Naive thymus-derived CD4-positive, alpha-beta T cell (primary cell): ENCODE data around the gene RNF150. TPM values are rescaled to one million over a fixed set of nuclear protein-coding genes. Genes with fewer than 3 reads are reported as not detected.

ENCODE experiments used
- ATAC-seq: fragments of 150-1000 bp; cut with Tn5 transposase; 2 replicates; pipeline ENCODE4 v1.10.0; 2021; ENCODE audit warnings: mild to moderate bottlenecking, moderate library complexity
- CTCF ChIA-PET: fragments of 350-600 bp; sonication (Branson Sonifier 250); formaldehyde crosslinking; loops from one replicate; lab custom pipeline; 2021; ENCODE audit warnings: antibody characterized with exemption; lab: Charles Lee
- POLR2A ChIA-PET: fragments of 350-600 bp; sonication (Branson Sonifier 250); formaldehyde crosslinking; loops from one replicate; lab custom pipeline; 2021; ENCODE audit warnings: antibody characterized with exemption, inconsistent platforms; lab: Charles Lee
- DNase-seq, 9 donors: peaks; one replicate each; pipeline versions ENCODE4 v3.0.0 to v3.0.0-alpha.2; 2020 to 2022; ENCODE audit warnings: mixed read lengths in 1 of 9
- H3K27ac ChIP-seq: one replicate; pipeline ENCODE4 v1.7.0; 2013; ENCODE audit warnings: mild to moderate bottlenecking, low read depth, low read length, moderate library complexity
- H3K27me3 ChIP-seq, 2 donors: one replicate each; pipeline ENCODE4 v1.7.0; 2013; ENCODE audit warnings: low read length in 2 of 2, mild to moderate bottlenecking in 2 of 2, moderate library complexity in 2 of 2; ENCODE audit not compliant: control insufficient read depth in 2 of 2, insufficient read depth in 2 of 2
- H3K36me3 ChIP-seq, 3 experiments: 1 replicate in 2 of 3; 2 replicates in 1 of 3; pipeline ENCODE4 v1.7.0; 2013; ENCODE audit warnings: low read length in 3 of 3, mild to moderate bottlenecking in 3 of 3, moderate library complexity in 1 of 3; ENCODE audit not compliant: insufficient read depth in 3 of 3, control insufficient read depth in 2 of 3
- H3K4me1 ChIP-seq, 2 donors: one replicate each; pipeline ENCODE4 v1.7.0; 2013; ENCODE audit warnings: low read length in 2 of 2, mild to moderate bottlenecking in 2 of 2, moderate library complexity in 1 of 2; ENCODE audit not compliant: control insufficient read depth in 2 of 2, insufficient read depth in 2 of 2
- H3K4me3 ChIP-seq: 2 replicates; pipeline ENCODE4 v1.7.0; 2013; ENCODE audit warnings: mild to moderate bottlenecking, low read length
- H3K9me3 ChIP-seq, 3 experiments: 1 replicate in 2 of 3; 2 replicates in 1 of 3; pipeline ENCODE4 v1.7.0; 2013; ENCODE audit warnings: low read length in 3 of 3; ENCODE audit not compliant: control insufficient read depth in 2 of 3
- H3K27ac Mint-ChIP-seq, 9 donors: one replicate each; pipeline ENCODE4 v1.8.0; 2020 to 2022; ENCODE audit warnings: mixed read lengths in 9 of 9, mild to moderate bottlenecking in 8 of 9, moderate library complexity in 5 of 9, inconsistent platforms in 2 of 9
- H3K27me3 Mint-ChIP-seq, 5 donors: one replicate each; pipeline ENCODE4 v1.8.0; 2021 to 2022; ENCODE audit warnings: mixed read lengths in 5 of 5, mild to moderate bottlenecking in 1 of 5
- H3K36me3 Mint-ChIP-seq, 5 donors: one replicate each; pipeline ENCODE4 v1.8.0; 2020 to 2022; ENCODE audit warnings: mixed read lengths in 5 of 5, mild to moderate bottlenecking in 3 of 5, inconsistent platforms in 1 of 5
- H3K4me1 Mint-ChIP-seq, 7 donors: one replicate each; pipeline ENCODE4 v1.8.0; 2020 to 2022; ENCODE audit warnings: mixed read lengths in 7 of 7, mild to moderate bottlenecking in 3 of 7, inconsistent platforms in 1 of 7
- H3K4me3 Mint-ChIP-seq, 10 donors: one replicate each; pipeline ENCODE4 v1.8.0; 2020 to 2022; ENCODE audit warnings: mild to moderate bottlenecking in 10 of 10, mixed read lengths in 10 of 10, moderate library complexity in 6 of 10, inconsistent platforms in 2 of 10
- H3K9me3 Mint-ChIP-seq, 11 donors: one replicate each; pipeline ENCODE4 v1.8.0; 2020 to 2022; ENCODE audit warnings: mixed read lengths in 11 of 11, mild to moderate bottlenecking in 4 of 11, inconsistent platforms in 1 of 11, moderate library complexity in 1 of 11
- intact Hi-C, 2 donors: fragments of 100-400 bp; cut with micrococcal nuclease; formaldehyde crosslinking; loops; one replicate each; pipeline ENCODE4 v1.15.1; 2023
- polyA plus RNA-seq, 2 donors: library from polyadenylated mRNA; unstranded; fragments of 300-500 nt; fragmentation: Illumina TruSeq; gene quantifications; one replicate each; pipeline ENCODE4 v1.2.3, GENCODE V29; 2021
- total RNA-seq, 6 experiments: library from RNA in 5 of 6; stranded (reverse) in 5 of 6; gene quantifications; 1 replicate in 5 of 6; 2 replicates in 1 of 6; pipeline ENCODE4 v1.2.3 and lab custom pipeline; 2021 to 2026

The RNF150 gene
- total and polyA plus RNA-seq, 7 experiments from 2014 or later, result 0.02 TPM; not detected in 6

DNA sequence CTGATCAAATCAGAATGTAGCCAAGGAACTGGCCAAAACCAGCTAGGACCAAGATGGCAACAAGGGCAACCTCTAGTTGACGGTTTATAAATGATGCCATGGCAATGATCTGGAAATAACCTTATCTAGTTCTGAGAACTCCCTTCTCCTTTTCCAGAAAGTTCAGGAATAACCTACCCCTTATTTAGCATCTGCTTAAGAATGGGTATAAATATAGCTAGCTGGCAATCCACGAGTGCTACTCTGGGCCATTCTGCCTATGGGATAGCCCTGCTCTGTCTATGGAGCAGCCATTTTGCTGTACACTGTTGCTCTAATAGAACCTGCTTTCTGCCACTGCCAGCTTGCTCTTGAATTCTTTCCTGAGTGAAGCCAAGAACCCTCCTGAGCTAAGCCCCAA, 192.7 kb downstream of the RNF150 start:
- H3K27me3 Mint-ChIP-seq, result peaks cover 0 to 11% (median 2%) of the 10 kb centered on the region in 5 donors
- H3K4me3 Mint-ChIP-seq, result no peak overlapping the region
- intact Hi-C loops, result no loop called here
- POLR2A ChIA-PET, result no interaction called here
- CTCF ChIA-PET, result no interaction called here
- H3K36me3 Mint-ChIP-seq, result no peaks in the 10 kb centered on the region
- Histone ChIP-seq H3K4me3 (no peak overlapping the region), H3K27ac (no peak overlapping the region), H3K4me1 (no peaks in the 10 kb centered on the region), H3K36me3 (no peaks in the 10 kb centered on the region), H3K9me3 (no peaks in the 10 kb centered on the region), H3K27me3 (no peaks in the 10 kb centered on the region)
- H3K27ac Mint-ChIP-seq, result no peak overlapping the region
- H3K4me1 Mint-ChIP-seq, result no peaks in the 10 kb centered on the region
- no peaks in the 10 kb centered on the region for H3K9me3 Mint-ChIP-seq
- no peak for DNase-seq
- ATAC-seq, result no peak

DNA sequence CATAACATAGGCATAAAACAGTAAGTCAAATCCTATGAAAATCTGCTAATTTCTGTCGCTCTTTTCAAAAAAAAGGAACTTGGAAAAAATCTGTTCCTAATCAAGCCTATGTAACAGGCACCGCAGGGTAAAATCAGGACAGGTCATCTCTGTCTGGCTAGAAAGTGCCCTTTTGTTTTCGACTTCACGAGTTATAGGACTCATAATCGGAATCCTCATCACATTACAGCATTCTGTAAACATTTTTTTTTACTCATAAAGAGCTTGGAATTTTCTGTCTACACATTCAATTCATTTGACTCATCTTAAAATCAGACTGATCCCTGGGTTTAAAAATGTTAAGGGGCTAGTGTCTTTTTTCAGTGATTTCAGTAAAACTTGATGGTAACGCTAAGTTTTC, 195.4 kb downstream of the RNF150 start:
- CTCF ChIA-PET, result no interaction called here
- H3K27ac Mint-ChIP-seq, result no peak overlapping the region

DNA sequence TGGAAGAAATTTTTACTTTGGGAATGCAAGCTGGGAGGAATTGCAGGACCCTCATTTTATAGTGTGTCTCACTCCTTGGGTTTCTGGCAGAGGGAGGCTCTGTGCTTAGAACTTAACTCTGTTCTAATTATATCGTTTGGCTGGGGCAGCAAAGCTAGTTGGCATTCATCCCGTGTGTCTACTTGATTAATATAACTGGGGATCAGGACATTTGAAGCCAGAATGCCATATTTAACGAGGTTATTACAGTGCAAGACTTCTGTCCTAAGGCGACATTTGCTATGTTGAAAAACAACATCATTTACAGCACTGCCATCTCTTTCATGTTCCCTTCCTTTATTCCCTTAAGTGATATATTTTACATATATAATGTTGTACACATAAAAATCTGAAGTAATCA, 198.0 kb downstream of the RNF150 start:
- H3K27me3 ChIP-seq, result no peaks in the 10 kb centered on the region
- Mint-ChIP-seq H3K27ac (no peak overlapping the region), H3K4me3 (no peak overlapping the region), H3K27me3 (peaks cover 14 to 31% (median 17%) of the 10 kb centered on the region in 5 donors), H3K9me3 (peaks cover 0 to 5% (median 0%) of the 10 kb centered on the region in 11 donors), H3K4me1 (no peaks in the 10 kb centered on the region), H3K36me3 (no peaks in the 10 kb centered on the region)
- H3K4me3 ChIP-seq, result no peak overlapping the region
- no peaks in the 10 kb centered on the region for H3K36me3 ChIP-seq
- ChIA-PET CTCF (no interaction called here), POLR2A (no interaction called here)
- H3K4me1 ChIP-seq, result no peaks in the 10 kb centered on the region
- DNase-seq (no peak), ATAC-seq (no peak)
- H3K9me3 ChIP-seq, result no peaks in the 10 kb centered on the region
- H3K27ac ChIP-seq, result no peak overlapping the region
- intact Hi-C loops, result no loop called here

More for the DNA sequence above, 195.4 kb downstream of the RNF150 start:
- ATAC-seq (no peak), DNase-seq (no peak)
- Mint-ChIP-seq H3K9me3 (no peaks in the 10 kb centered on the region), H3K4me1 (no peaks in the 10 kb centered on the region), H3K27me3 (peaks cover 0 to 9% (median 6%) of the 10 kb centered on the region in 5 donors), H3K36me3 (no peaks in the 10 kb centered on the region), H3K4me3 (no peak overlapping the region)
- Histone ChIP-seq H3K9me3 (no peaks in the 10 kb centered on the region), H3K4me3 (no peak overlapping the region), H3K27me3 (no peaks in the 10 kb centered on the region), H3K36me3 (no peaks in the 10 kb centered on the region), H3K4me1 (no peaks in the 10 kb centered on the region), H3K27ac (no peak overlapping the region)
- POLR2A ChIA-PET, result no interaction called here
- intact Hi-C loops, result no loop called here

DNA sequence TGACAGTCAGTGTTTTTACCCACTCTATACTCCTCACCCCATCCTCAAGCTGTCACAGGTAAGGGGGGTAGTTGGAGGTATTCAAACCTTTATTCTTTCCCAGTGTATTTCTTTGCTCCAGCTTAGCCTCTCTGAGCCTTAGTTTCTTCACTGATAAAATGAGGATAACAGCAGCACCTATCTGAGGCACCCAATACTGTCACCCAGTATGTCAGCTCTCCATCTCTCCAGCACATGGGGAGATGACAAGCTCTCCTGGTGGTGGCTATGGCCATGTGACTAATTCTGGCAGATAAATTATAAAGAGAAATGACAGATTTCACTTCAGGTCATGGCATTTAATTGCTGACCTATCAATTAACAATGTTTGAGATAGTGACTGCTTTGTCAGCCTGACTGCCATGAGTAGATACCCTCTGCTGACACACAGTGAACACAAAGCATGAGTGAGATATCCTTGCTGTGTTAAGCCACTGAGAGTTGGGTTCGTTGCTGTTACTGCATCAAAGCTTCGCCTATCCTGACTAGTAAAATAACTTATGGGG, 200.7 kb downstream of the RNF150 start:
- intact Hi-C loops, result no loop called here
- H3K27ac Mint-ChIP-seq, result no peak overlapping the region
- ChIA-PET POLR2A (no interaction called here), CTCF (no interaction called here)
- H3K9me3 ChIP-seq, result no peaks in the 10 kb centered on the region
- no peaks in the 10 kb centered on the region for H3K36me3 Mint-ChIP-seq
- H3K9me3 Mint-ChIP-seq, result peaks cover 0 to 6% (median 0%) of the 10 kb centered on the region in 11 donors
- ATAC-seq (no peak), DNase-seq (no peak)
- H3K4me3 Mint-ChIP-seq, result no peak overlapping the region
- H3K4me3 ChIP-seq, result no peak overlapping the region
- H3K4me1 ChIP-seq, result no peaks in the 10 kb centered on the region
- H3K27me3 ChIP-seq, result no peaks in the 10 kb centered on the region
- H3K4me1 Mint-ChIP-seq, result no peaks in the 10 kb centered on the region
- peaks cover 14 to 34% (median 15%) of the 10 kb centered on the region in 5 donors for H3K27me3 Mint-ChIP-seq
- H3K27ac ChIP-seq, result no peak overlapping the region
- H3K36me3 ChIP-seq, result no peaks in the 10 kb centered on the region

DNA sequence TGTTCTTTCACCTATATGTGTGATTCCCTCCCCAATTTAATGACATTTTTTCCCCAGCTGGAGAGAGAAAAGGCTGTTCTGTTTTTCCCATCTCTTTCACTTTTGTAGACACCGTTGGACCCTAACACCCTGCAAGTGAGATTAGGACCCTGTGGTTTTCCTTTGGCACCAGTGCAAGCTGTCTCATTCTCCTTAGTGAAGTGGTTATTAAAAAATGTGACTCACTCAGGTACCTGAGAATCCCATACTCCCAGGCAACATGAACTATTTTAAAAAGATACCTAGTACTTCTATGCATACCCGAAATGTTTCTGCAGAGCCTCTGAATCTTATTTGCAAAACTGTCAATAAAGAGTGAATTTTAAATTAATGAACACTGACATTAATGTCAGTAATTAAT, 201.4 kb downstream of the RNF150 start:
- ATAC-seq, result no peak
- H3K4me3 ChIP-seq, result no peak overlapping the region
- ChIA-PET CTCF (no interaction called here), POLR2A (no interaction called here)
- intact Hi-C loops, result no loop called here
- H3K36me3 ChIP-seq, result no peaks in the 10 kb centered on the region
- H3K4me1 Mint-ChIP-seq, result no peaks in the 10 kb centered on the region
- peaks cover 14 to 34% (median 15%) of the 10 kb centered on the region in 5 donors for H3K27me3 Mint-ChIP-seq
- no peaks in the 10 kb centered on the region for H3K27me3 ChIP-seq
- no peak overlapping the region for H3K27ac Mint-ChIP-seq
- no peaks in the 10 kb centered on the region for H3K36me3 Mint-ChIP-seq
- no peak overlapping the region for H3K4me3 Mint-ChIP-seq
- no peak for DNase-seq
- peaks cover 0 to 6% (median 0%) of the 10 kb centered on the region in 11 donors for H3K9me3 Mint-ChIP-seq
- no peaks in the 10 kb centered on the region for H3K9me3 ChIP-seq
- H3K27ac ChIP-seq, result no peak overlapping the region
- no peaks in the 10 kb centered on the region for H3K4me1 ChIP-seq

DNA sequence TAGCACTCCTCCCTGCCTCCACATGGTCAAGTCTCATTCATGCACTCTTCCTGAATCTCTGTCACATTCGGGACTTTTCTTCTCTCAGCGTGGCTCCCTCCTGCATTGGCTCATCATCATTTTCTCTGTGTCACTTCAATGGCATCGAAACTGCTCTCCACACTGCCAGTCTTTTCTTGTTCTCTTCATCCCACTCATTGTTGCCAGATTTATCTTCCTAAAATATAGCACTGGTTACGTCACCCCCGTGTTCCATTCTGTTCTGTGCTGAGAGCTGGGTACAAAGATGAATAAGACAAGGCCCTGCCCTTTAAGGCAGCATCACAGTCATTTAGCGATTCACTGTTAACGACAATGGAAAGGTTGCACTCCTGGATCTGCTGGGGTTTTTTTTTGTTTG, 202.7 kb downstream of the RNF150 start:
- intact Hi-C loops, result no loop called here
- peaks cover 0 to 6% (median 0%) of the 10 kb centered on the region in 11 donors for H3K9me3 Mint-ChIP-seq
- no peak overlapping the region for H3K27ac Mint-ChIP-seq
- H3K27me3 Mint-ChIP-seq, result peaks cover 11 to 28% (median 15%) of the 10 kb centered on the region in 5 donors
- POLR2A ChIA-PET, result no interaction called here
- Histone ChIP-seq H3K4me1 (no peaks in the 10 kb centered on the region), H3K9me3 (no peaks in the 10 kb centered on the region), H3K27ac (no peak overlapping the region), H3K27me3 (no peaks in the 10 kb centered on the region), H3K36me3 (no peaks in the 10 kb centered on the region), H3K4me3 (no peak overlapping the region)
- ATAC-seq (no peak), DNase-seq (no peak)
- no peak overlapping the region for H3K4me3 Mint-ChIP-seq
- H3K36me3 Mint-ChIP-seq, result no peaks in the 10 kb centered on the region
- no peaks in the 10 kb centered on the region for H3K4me1 Mint-ChIP-seq
- CTCF ChIA-PET, result no interaction called here

DNA sequence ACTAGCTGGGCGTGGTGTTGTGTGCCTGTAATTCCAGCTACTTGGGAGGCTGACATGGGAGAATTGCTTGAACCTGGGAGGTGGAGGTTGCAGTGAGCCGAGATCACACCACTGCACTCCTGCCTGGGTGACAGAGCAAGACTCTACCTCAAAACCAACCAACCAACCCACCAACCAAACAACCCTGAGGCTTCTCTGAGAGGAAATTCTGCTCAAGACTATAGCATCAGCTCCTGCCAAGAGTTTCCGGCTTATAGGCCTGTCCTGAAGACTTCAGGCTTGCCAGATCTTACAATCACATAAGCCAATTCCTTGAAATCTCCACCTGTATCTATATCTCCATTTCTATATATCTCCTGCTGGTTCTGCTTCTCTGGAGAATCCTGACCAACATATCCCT, 203.3 kb downstream of the RNF150 start:
- DNase-seq, result no peak
- no peaks in the 10 kb centered on the region for H3K36me3 ChIP-seq
- no peaks in the 10 kb centered on the region for H3K4me1 Mint-ChIP-seq
- CTCF ChIA-PET, result no interaction called here
- no peak overlapping the region for H3K27ac ChIP-seq
- H3K4me1 ChIP-seq, result no peaks in the 10 kb centered on the region
- intact Hi-C loops, result no loop called here
- ATAC-seq, result no peak
- H3K27me3 Mint-ChIP-seq, result peaks cover 11 to 28% (median 15%) of the 10 kb centered on the region in 5 donors
- POLR2A ChIA-PET, result no interaction called here
- no peaks in the 10 kb centered on the region for H3K27me3 ChIP-seq
- no peaks in the 10 kb centered on the region for H3K36me3 Mint-ChIP-seq
- peaks cover 0 to 6% (median 0%) of the 10 kb centered on the region in 11 donors for H3K9me3 Mint-ChIP-seq
- no peak overlapping the region for H3K27ac Mint-ChIP-seq
- no peak overlapping the region for H3K4me3 ChIP-seq
- H3K4me3 Mint-ChIP-seq, result no peak overlapping the region
- H3K9me3 ChIP-seq, result no peaks in the 10 kb centered on the region
